ENCODE measurements around the gene GOLGA6L2. TPM values are rescaled to one million over a fixed set of nuclear protein-coding genes. Genes with fewer than 3 reads are reported as not detected.

GOLGA6L2 gene, protein sequence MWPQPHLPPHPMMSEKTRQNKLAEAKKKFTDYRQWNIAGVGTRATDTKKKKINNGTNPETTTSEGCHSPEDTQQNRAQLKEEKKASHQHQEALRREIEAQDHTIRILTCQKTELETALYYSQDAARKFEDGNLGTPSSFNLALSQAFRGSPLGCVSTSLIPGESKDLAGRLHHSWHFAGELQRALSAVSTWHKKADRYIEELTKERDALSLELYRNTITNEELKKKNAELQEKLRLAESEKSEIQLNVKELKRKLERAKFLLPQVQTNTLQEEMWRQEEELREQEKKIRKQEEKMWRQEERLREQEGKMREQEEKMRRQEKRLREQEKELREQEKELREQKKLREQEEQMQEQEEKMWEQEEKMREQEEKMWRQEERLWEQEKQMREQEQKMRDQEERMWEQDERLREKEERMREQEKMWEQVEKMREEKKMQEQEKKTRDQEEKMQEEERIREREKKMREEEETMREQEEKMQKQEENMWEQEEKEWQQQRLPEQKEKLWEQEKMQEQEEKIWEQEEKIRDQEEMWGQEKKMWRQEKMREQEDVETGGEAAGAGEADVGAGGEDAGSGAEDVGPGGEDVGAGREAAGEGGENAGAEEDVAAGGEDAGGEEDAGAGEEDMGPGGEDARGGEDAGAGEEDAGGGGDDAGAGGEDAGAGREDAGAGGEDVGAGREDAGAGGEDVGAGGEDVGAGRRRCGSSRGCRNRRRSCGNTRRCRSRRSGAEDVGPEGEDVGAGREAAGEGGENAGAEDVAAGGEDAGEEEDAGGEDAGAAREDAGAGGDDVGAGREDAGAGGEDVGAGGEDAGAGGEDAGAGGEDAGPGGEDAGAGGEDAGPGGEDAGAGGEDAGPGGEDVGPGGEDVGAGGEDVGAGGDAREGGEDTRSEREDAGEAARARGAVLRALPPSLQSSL
- not detected for total RNA-seq

DNA sequence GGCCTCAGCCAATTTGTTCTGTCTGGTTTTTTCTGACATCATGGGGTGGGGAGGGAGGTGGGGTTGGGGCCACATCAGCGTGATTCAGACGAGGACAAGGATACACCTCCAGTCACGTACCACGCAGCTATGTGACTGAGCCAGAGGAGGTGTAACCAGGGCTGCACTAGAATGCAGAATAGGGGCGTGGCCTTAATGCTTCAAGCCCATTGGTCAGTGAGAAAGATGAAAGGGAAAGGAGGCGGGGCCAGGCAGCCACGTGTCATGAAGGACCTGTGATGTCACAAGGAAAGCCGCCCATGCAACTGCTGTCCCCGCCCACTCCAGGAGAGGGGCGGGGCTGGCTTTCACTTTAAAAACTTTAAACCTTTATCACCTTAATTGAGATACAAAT, at the start of gene GOLGA6L2:
TSS of gene GOLGA6L2 (minus strand) at position 137 of the 394 bp plus-strand sequence. CDS start at position 75, 62 bp downstream.
- Mint-ChIP-seq H3K9me3 (ENCODE audit: low read depth) (no peaks in the 10 kb centered on the region), H3K27ac (no peak within 1 kb of the TSS), H3K4me3 (no peak within 1 kb of the TSS), H3K27me3 (no peaks in the 10 kb centered on the region), H3K4me1 (no peaks in the 10 kb centered on the region), H3K36me3 (no peaks in the 10 kb centered on the region)
- DNase-seq (no peak), ATAC-seq (no peak)
- CTCF ChIA-PET, result no interaction called here

- H3K4me1 Mint-ChIP-seq, result no peaks in the 10 kb centered on the region
These were observed 37.8 kb upstream of the GOLGA6L2 start for GRCh38 chr15:23484870-23485269.

DNA sequence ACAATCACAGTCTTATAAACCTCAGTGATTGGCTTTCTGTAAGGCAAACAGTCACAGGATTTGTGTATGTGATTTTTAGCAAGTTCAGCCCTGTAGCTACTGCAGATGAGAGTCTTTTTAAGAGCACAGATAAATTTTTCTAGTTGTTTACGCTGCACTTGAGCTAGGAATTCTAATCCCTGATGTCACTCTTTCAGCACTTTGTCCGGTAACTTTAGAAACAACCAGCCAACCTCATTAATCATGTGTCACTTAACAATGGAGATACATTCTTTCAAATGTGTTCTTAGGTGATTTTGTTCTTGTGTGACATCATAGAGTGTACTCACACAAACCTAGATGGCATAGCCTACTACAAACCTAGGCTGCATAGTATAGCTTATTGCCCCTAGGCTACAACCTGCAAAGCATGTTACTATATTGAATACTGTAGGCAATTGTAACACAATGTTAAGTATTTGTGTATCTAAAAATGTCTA, 36.8 kb upstream of the GOLGA6L2 start:
- no peaks in the 10 kb centered on the region for H3K36me3 Mint-ChIP-seq
- H3K27me3 Mint-ChIP-seq, result no peaks in the 10 kb centered on the region
- H3K4me1 Mint-ChIP-seq, result no peaks in the 10 kb centered on the region
- CTCF ChIA-PET, result no interaction called here
- H3K4me3 Mint-ChIP-seq, result no peak overlapping the region
- H3K9me3 Mint-ChIP-seq (ENCODE audit: low read depth), result no peaks in the 10 kb centered on the region
- DNase-seq (no peak), ATAC-seq (no peak)
- H3K27ac Mint-ChIP-seq, result no peak overlapping the region

More at GRCh38 chr15:23484870-23485269, 37.8 kb upstream of the GOLGA6L2 start:
- H3K27me3 Mint-ChIP-seq, result no peaks in the 10 kb centered on the region
- ATAC-seq, result no peak
- CTCF ChIA-PET, result no interaction called here
- H3K4me3 Mint-ChIP-seq, result no peak overlapping the region
- H3K36me3 Mint-ChIP-seq, result no peaks in the 10 kb centered on the region
- H3K9me3 Mint-ChIP-seq (ENCODE audit: low read depth), result no peaks in the 10 kb centered on the region
- no peak for DNase-seq
- no peak overlapping the region for H3K27ac Mint-ChIP-seq

DNA sequence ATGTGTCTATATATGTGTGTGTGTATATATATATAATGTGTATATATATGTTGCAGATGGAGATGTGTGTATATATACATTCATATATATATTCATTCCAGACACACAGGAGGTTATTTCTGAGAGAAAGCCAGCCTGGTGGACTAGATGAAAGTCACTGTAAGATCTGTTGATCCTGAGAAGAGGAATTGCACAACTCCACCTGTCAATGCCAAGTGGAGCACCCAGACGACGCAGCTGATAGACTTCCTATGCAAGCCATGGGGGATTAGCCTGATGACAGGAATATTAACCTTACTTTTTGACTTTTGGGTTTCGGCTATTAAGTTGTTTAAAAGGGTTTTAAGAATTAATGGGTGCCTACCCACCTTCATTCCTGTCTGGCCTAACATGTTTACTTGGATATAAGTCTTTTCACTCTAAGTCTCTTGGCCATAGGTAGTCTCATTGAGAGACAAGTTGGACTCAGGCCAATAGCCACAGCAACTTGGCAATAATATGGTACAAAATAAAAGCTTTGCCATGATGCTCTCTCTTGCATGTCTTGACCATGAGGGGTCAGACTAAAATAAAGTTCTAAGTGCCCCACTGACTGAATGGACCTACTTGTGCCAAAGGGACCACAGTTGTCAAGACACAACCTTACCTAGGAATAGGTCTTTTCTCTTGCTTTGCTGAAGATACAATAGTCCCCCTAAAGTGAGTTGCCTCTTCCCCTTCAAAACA, 35.9 kb upstream of the GOLGA6L2 start:
- Mint-ChIP-seq H3K4me1 (no peaks in the 10 kb centered on the region), H3K4me3 (no peak overlapping the region), H3K9me3 (ENCODE audit: low read depth) (no peaks in the 10 kb centered on the region), H3K27ac (no peak overlapping the region), H3K27me3 (no peaks in the 10 kb centered on the region), H3K36me3 (no peaks in the 10 kb centered on the region)
- ATAC-seq (no peak), DNase-seq (no peak)
- CTCF ChIA-PET, result no interaction called here

GRCh38 chr15:23482228-23482627, 35.2 kb upstream of the GOLGA6L2 start:
- CTCF ChIA-PET, result no interaction called here

DNA sequence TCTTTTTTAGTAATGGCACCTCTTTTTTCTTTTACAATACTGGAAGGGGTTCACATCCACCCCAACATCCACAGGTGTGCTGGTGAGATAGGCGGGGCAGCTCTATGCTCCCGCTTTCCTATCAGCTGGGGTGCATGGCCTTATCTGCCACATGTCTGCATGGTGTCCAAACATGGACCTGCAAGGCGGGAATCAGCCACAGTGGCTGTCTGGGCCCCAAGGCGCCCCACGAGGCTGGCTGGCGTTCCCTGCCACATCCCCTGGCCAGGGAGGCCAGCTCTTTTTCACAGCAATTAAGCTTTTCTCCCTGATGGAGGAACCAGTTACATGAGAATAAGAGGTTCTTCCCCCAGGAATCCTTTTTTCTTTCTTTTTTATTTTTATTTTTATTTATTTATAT, 30.9 kb upstream of the GOLGA6L2 start:
- no peak overlapping the region for H3K4me3 Mint-ChIP-seq
- CTCF ChIA-PET, result no interaction called here
- no peak overlapping the region for H3K27ac Mint-ChIP-seq
- no peak for DNase-seq
- no peak for ATAC-seq
- no peaks in the 10 kb centered on the region for H3K27me3 Mint-ChIP-seq
- no peaks in the 10 kb centered on the region for H3K36me3 Mint-ChIP-seq
- H3K4me1 Mint-ChIP-seq, result no peaks in the 10 kb centered on the region
- H3K9me3 Mint-ChIP-seq (ENCODE audit: low read depth), result no peaks in the 10 kb centered on the region

More at GRCh38 chr15:23482228-23482627, 35.2 kb upstream of the GOLGA6L2 start:
- no peak for DNase-seq
- Mint-ChIP-seq H3K9me3 (ENCODE audit: low read depth) (no peaks in the 10 kb centered on the region), H3K27me3 (no peaks in the 10 kb centered on the region), H3K4me3 (no peak overlapping the region), H3K36me3 (no peaks in the 10 kb centered on the region), H3K4me1 (no peaks in the 10 kb centered on the region), H3K27ac (no peak overlapping the region)
- ATAC-seq, result no peak

DNA sequence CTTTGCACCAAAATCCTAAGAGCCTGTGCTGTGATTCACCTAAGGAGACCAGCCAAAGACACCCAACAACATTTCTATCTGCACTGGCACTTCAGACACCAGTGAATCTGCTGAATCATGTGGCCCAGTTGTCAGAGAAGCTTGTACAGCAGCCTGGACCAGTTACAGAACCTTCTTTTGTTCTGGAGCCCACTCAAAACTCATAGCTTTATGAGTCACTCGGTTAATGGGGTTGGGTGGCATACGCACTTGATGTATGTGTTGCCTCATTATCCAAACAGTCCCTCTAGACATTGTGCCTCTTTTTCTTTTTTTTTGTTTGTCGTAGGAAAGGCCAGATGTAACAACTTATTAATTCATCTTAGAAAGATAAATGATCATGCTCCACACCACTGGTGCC, 25.6 kb upstream of the GOLGA6L2 start:
- ATAC-seq, result no peak
- no peak overlapping the region for H3K27ac Mint-ChIP-seq
- H3K9me3 Mint-ChIP-seq (ENCODE audit: low read depth), result no peaks in the 10 kb centered on the region
- no peaks in the 10 kb centered on the region for H3K36me3 Mint-ChIP-seq
- no peaks in the 10 kb centered on the region for H3K27me3 Mint-ChIP-seq
- CTCF ChIA-PET, result no interaction called here
- no peaks in the 10 kb centered on the region for H3K4me1 Mint-ChIP-seq
- DNase-seq, result no peak
- H3K4me3 Mint-ChIP-seq, result no peak overlapping the region

- Mint-ChIP-seq H3K4me3 (no peak overlapping the region), H3K36me3 (no peaks in the 10 kb centered on the region), H3K4me1 (no peaks in the 10 kb centered on the region), H3K9me3 (ENCODE audit: low read depth) (no peaks in the 10 kb centered on the region), H3K27ac (no peak overlapping the region), H3K27me3 (no peaks in the 10 kb centered on the region)
- CTCF ChIA-PET, result no interaction called here
- no peak for ATAC-seq
- no peak for DNase-seq
These were observed 25.0 kb upstream of the GOLGA6L2 start for GRCh38 chr15:23472033-23472432.

- H3K4me1 Mint-ChIP-seq, result no peaks in the 10 kb centered on the region
- H3K4me3 Mint-ChIP-seq, result no peak overlapping the region
- DNase-seq, result no peak
- no peak overlapping the region for H3K27ac Mint-ChIP-seq
- no peaks in the 10 kb centered on the region for H3K9me3 Mint-ChIP-seq (ENCODE audit: low read depth)
- no peaks in the 10 kb centered on the region for H3K36me3 Mint-ChIP-seq
- CTCF ChIA-PET, result no interaction called here
- no peaks in the 10 kb centered on the region for H3K27me3 Mint-ChIP-seq
- ATAC-seq, result no peak
These were observed 20.1 kb upstream of the GOLGA6L2 start for GRCh38 chr15:23467110-23467600.

- CTCF ChIA-PET, result no interaction called here
- H3K4me1 Mint-ChIP-seq, result no peaks in the 10 kb centered on the region
- ATAC-seq (no peak), DNase-seq (no peak)
- no peaks in the 10 kb centered on the region for H3K36me3 Mint-ChIP-seq
- no peak overlapping the region for H3K27ac Mint-ChIP-seq
- peaks cover 3% of the 10 kb centered on the region for H3K27me3 Mint-ChIP-seq
- H3K4me3 Mint-ChIP-seq, result no peak overlapping the region
- H3K9me3 Mint-ChIP-seq (ENCODE audit: low read depth), result no peaks in the 10 kb centered on the region
These were observed 10.8 kb upstream of the GOLGA6L2 start for GRCh38 chr15:23457890-23458289.

DNA sequence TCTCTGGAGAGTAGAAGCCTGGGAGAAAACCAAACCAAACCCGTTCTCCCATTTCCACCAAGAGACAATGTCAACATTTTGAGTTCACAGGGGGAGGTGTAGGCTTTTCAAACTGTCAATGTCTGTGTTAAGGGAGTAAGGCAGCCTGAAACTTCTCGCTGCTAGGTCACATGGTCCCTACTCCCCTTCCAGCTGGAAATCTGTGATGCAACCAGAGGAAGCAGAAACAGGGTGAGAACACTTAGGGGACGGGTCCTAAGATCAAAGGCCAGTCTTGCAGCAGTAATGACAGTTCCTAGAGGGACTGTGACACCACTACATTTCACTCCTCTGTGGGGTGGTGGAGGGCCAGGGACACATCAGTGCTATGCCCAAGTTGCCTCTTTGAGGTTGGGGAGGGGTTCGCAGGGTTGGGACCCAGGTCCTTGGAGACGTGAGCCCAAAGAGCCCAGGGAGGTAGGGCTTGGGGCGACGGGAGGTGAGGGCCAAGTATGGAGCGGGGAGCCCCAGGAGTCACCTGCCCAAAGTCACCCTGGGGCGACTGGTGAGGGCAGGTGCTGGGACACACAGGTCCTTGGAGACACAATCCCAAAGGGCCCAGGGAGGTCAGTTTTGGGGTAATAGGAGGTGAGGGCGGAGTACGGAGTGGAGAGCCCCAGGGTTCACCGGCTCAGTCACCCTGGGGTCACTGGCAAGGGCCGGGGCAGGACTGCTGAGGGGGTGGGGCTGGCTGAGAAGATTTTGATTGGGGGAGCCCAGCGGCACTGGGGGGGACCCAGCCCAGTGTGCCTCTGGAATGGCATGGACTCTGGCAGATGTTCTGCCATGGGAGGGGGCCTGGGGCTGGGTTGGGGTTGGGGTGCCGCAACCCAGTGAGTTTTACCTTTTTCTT, 582 bp downstream of the GOLGA6L2 start:
- Mint-ChIP-seq H3K27me3 (no peaks in the 10 kb centered on the region), H3K4me1 (no peaks in the 10 kb centered on the region), H3K27ac (no peak overlapping the region), H3K36me3 (no peaks in the 10 kb centered on the region), H3K9me3 (ENCODE audit: low read depth) (no peaks in the 10 kb centered on the region), H3K4me3 (no peak overlapping the region)
- ATAC-seq, result no peak
- no peak for DNase-seq
- CTCF ChIA-PET, result no interaction called here

DNA sequence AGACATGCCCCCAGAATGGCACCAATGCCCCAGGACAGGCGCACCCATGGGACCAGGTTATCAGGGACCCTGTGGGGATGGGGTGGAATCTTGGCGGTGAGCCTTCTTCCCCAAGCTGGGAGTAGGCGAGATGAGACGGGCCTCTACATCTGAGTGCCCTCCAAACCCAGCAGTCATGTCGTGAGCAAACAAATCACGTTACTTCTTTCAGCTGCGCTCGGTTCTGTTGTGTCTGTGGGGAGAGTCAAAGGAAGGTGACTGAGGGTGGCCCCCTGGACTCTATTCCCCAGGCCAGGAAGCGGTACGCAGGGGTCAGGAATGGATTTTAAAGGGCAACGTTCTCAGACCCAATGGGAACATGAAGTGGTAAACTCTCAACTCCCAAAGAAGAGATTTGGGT, 2.8 kb downstream of the GOLGA6L2 start:
- H3K9me3 Mint-ChIP-seq (ENCODE audit: low read depth), result no peaks in the 10 kb centered on the region
- H3K4me3 Mint-ChIP-seq, result no peak overlapping the region
- H3K4me1 Mint-ChIP-seq, result no peaks in the 10 kb centered on the region
- no peaks in the 10 kb centered on the region for H3K27me3 Mint-ChIP-seq
- DNase-seq (no peak), ATAC-seq (no peak)
- H3K36me3 Mint-ChIP-seq, result no peaks in the 10 kb centered on the region
- no peak overlapping the region for H3K27ac Mint-ChIP-seq
- CTCF ChIA-PET, result no interaction called here

Data from activated CD8-positive, alpha-beta memory T cell treated with anti-CD3 and anti-CD28 coated beads, Interleukin-2, amount 10 ng/mL, durations not matched to agents 7 days and 5 days (primary cell).